Fibroblast of villous mesenchyme (primary cell): Measurements from ENCODE around the gene NCOA4. TPM values are rescaled to one million over a fixed set of nuclear protein-coding genes. Genes with fewer than 3 reads are reported as not detected.
"Not testable (repeated sequence)": the region's sequence is repeated elsewhere in the genome, so short reads cannot be mapped to it uniquely, and the experiment has no call there.

Experiments used
- DNase-seq: peaks from one replicate; pipeline ENCODE4 v3.0.0-alpha.2; 2010; ENCODE audit warnings: low read depth
- H3K4me3 ChIP-seq: 2 replicates; pipeline ENCODE4 v1.5.1; 2011; ENCODE audit warnings: low read depth, mild to moderate bottlenecking, low read length
- CTCF ChIP-seq: IDR thresholded peaks from 2 replicates; pipeline ENCODE4 v1.5.1; 2012; ENCODE audit warnings: low read depth, mild to moderate bottlenecking, low read length; ENCODE audit not compliant: insufficient read depth
- total RNA-seq: library from RNA; depleted of rRNA; stranded (reverse); fragments of >200 nt; gene quantifications from 2 replicates; pipeline ENCODE4 v1.2.3, GENCODE V29; 2012

NCOA4 gene
- total RNA-seq, 1 donor: 256 TPM

GRCh38 chr10:46001187-46001756 lies 29.2 kb downstream of the NCOA4 start:
- no peak for DNase-seq
- no peak overlapping the region for H3K4me3 ChIP-seq
- TF ChIP-seq CTCF: no peak

GRCh38 chr10:46000538-46000937 lies 29.9 kb downstream of the NCOA4 start:
- no peak for TF ChIP-seq CTCF
- H3K4me3 ChIP-seq: no peak overlapping the region

GRCh38 chr10:45999955-46000354 lies 30.5 kb downstream of the NCOA4 start:
- DNase-seq, H3K4me3 ChIP-seq: not testable (repeated sequence)

More at GRCh38 chr10:46000538-46000937, 29.9 kb downstream of the NCOA4 start:
- no peak for DNase-seq

- DNase-seq: no peak
- TF ChIP-seq CTCF: no peak
- no peak overlapping the region for H3K4me3 ChIP-seq
Measured at GRCh38 chr10:45997994-45998763, 32.2 kb downstream of the NCOA4 start.

- no peak for DNase-seq
- no peak overlapping the region for H3K4me3 ChIP-seq
- TF ChIP-seq CTCF: no peak
Measured at GRCh38 chr10:45997557-45997956, 32.9 kb downstream of the NCOA4 start.

GRCh38 chr10:45985590-45985989 lies 44.8 kb downstream of the NCOA4 start:
- not testable (repeated sequence) for DNase-seq, H3K4me3 ChIP-seq

GRCh38 chr10:45984473-45984872 lies 46.0 kb downstream of the NCOA4 start:
- H3K4me3 ChIP-seq, DNase-seq: not testable (repeated sequence)

GRCh38 chr10:45983538-45984186 lies 46.8 kb downstream of the NCOA4 start:
- DNase-seq: peak; percentile 77
- TF ChIP-seq CTCF: peak; percentile 39

GRCh38 chr10:45981367-45981766 lies 49.1 kb downstream of the NCOA4 start:
- DNase-seq, H3K4me3 ChIP-seq: not testable (repeated sequence)

More at GRCh38 chr10:45983538-45984186, 46.8 kb downstream of the NCOA4 start:
- not testable (repeated sequence) for H3K4me3 ChIP-seq

GRCh38 chr10:45978554-45978953 lies 51.9 kb downstream of the NCOA4 start:
- not testable (repeated sequence) for DNase-seq, H3K4me3 ChIP-seq

GRCh38 chr10:45974041-45974440 lies 56.4 kb downstream of the NCOA4 start:
- peak overlapping the region; percentile 9 for H3K4me3 ChIP-seq
- DNase-seq: not testable (repeated sequence)

- peak; percentile 18 for DNase-seq
Measured at GRCh38 chr10:45972813-45973169, 57.6 kb downstream of the NCOA4 start.

More at GRCh38 chr10:45972813-45973169, 57.6 kb downstream of the NCOA4 start:
- H3K4me3 ChIP-seq: peak overlapping the region; percentile 78
